T-helper 1 cell (primary cell): Measurements from ENCODE around the gene ATP8A2.
A peak's percentile ranks its signal among the peaks of the same experiment; 100 is the strongest.

ENCODE experiments used
- DNase-seq, 5 donors: peaks; one replicate each; pipeline ENCODE4 v3.0.0-alpha.2; 2012 to 2020

ATP8A2 gene

DNA sequence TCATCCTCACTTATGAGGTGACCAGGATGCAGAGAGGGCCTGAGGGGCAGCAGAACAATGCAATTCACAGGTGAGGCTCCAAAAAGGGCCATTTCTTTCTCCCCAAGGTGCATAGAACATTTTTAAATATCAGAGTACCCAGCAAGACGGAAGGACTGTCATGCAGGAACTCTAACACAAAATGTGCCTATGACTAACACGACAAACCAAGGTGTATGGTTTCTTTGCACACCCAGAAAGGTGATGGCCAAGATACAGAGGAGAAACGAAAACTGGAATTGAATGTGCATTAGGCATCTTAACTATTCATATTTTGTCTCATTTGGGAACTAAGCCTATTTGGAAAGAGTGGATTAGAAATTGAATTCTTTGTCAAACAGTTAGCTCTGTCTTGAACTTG, 650.2 kb downstream of the ATP8A2 start:
- no peak for DNase-seq

DNA sequence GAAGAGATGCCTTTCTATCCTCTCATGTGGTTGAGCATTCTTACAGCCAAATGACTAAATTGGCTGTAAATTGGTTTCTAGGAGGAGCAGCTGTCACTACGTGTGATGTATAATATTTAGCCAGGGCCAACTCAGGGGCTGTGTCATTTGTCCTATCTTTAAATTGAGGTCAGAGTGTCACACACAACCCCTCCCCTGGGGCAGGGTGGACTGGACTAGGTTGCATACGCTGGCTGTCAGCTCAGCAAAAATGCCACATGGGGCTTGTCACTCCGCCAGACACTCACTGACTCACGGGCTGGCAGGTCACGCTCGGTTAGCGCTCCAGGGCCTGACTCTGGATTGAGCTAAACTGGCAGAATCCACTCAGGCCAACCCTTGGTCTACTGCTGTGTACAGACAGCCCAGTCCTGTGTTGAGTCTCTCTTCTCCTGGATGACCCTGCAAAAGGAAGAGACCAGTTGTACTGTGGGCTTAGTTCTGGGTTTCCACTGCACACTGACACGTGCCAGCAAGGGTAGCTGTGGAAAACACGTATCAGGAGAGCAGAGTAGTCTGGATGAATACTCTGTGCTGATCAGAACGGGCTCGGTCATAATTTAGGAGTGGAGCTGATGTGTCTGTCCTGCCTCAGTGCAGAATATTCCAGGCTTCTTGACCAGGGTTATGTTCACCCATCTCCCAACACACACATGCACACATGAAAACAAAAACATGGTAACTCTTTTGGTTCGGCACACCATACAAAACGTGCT, 650.9 kb downstream of the ATP8A2 start:
- no peak for DNase-seq

- no peak for DNase-seq
Measured at GRCh38 chr13:26024558-26024957, 652.8 kb downstream of the ATP8A2 start.

DNA sequence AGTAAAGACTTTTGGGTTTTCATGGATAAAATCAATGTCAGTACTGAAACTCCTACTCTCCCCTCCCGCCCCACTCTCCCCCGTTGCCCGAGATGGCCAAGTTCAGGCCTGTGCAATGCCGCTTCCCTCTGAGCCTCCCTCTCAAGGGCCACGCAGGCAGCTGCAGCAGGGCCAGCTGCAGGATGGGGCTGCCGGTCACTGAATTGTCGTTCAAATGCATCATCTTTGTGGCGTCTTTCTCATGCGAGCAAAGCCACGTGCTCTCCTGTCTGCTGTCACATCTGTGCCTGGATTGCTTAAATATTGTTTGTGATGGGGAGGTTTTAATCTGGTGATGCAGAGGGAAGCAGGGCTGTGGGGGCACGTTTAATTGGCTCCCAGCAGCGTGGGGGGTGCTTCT, 653.4 kb downstream of the ATP8A2 start:
- no peak for DNase-seq

GRCh38 chr13:26025771-26026170, 654.0 kb downstream of the ATP8A2 start:
- DNase-seq, result no peak

GRCh38 chr13:26026211-26026610, 654.4 kb downstream of the ATP8A2 start:
- DNase-seq, result no peak

- DNase-seq, result no peak
Measured at GRCh38 chr13:26029581-26030136, 657.9 kb downstream of the ATP8A2 start.

DNA sequence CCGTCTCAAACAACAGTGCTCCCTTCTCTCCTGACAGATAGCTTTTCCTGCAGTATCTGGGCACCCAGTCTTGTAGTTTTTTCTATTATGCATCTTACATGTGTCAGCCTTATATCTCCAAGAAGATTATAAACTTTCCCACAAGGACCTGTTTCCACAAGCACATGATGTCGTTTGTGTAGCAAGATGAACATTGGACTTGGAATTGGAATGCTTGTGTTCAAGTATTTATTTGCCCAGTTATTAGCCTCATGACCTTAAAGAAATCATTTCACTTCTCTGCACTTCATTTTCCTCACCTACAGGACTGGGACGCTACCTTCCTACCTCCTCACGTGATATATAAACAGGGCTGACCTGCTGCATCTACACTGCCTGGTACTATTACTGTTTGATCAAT, 658.6 kb downstream of the ATP8A2 start:
- no peak for DNase-seq

GRCh38 chr13:26034018-26034417, 662.2 kb downstream of the ATP8A2 start:
- no peak for DNase-seq

DNA sequence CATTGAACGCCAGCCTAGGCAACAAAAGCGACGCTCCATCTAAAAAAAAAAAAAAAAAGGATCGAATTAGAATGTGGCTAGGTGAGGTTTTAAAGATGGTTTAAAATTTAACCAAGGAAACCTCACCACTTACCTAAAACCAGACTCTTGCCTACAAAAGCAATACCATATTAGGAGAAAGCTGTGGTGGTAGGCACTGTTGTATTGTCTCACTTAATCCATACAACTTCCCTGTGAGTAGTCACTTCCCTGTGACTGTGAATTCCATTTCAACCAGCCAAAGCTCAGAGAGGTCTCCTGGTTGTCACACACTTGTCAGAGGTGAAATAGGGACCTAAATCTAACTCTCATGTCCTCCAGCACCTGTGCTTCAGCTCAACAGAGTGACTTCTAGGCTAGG, 664.6 kb downstream of the ATP8A2 start:
- DNase-seq, result no peak

DNA sequence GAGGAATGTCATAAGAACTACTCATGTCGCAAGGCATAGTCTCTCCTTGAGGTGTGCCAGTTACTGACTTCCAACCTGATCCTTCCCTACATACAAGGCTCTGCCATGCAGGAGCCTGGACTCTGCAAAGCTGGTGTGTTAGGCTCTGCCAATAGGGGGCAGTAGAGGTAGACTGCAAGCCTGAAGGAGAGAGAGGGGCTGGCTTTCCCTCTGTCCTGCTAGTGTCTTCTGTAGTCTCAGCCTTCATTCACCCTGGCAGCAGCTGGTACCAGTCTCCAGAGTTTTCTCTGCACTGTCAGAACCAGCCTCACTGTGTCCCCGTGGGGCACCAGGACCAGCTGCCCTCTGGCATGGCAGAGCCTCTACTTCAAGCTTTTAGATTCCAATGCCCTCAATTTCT, 665.5 kb downstream of the ATP8A2 start:
- peak in 1 of 5 donors; percentile 21 for DNase-seq

DNA sequence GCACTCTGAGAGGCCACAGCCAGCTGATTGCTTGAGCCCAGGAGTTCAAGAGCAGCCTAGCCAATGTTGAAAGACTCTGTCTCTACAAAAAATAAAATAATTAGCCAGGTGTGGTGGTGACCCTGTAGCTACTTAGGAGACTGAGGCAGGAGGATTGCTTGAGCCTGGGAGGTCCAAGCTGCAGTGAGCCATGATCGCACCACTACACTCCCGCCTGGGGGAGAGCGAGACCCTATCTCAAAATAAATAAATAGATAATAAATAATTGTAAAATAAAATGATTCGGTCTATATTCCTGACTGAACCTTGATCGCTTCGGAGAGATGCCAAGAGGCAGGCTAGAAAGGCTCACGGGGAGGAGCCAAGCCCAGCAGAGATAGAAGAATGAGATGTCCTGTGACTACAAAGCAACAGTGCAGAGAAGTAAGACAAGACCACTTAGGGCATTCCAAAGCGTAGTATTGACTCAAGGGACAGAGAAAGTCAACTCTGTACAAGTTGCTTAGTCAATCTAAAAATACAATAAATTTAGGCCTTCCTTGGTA, 667.2 kb downstream of the ATP8A2 start:
- DNase-seq, result no peak

GRCh38 chr13:26041444-26041843, 669.7 kb downstream of the ATP8A2 start:
- DNase-seq, result no peak

DNA sequence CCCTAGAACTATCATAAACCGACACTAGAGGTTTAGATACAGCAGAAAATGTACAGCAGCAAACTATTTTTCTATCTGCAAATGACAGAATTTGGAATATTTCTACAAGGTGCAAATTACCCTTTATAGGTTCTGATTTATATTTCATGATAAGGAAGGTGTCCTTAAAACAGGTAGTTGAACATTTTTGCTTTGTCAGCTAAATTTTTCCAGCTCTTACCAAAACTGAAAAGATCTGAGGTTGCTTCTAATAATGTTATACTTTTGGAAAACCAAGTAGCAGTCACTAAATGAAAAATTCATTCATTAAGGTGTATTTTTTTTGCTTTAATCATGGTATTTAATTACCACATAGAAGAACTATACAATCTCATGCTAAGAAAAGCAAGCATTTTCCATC, 671.0 kb downstream of the ATP8A2 start:
- DNase-seq, result no peak

- DNase-seq, result no peak
Measured at GRCh38 chr13:26045142-26045541, 673.4 kb downstream of the ATP8A2 start.

- DNase-seq, result no peak
Measured at GRCh38 chr13:26046639-26047038, 674.9 kb downstream of the ATP8A2 start.

- DNase-seq, result no peak
Measured at GRCh38 chr13:26047040-26047439, 675.3 kb downstream of the ATP8A2 start.

DNA sequence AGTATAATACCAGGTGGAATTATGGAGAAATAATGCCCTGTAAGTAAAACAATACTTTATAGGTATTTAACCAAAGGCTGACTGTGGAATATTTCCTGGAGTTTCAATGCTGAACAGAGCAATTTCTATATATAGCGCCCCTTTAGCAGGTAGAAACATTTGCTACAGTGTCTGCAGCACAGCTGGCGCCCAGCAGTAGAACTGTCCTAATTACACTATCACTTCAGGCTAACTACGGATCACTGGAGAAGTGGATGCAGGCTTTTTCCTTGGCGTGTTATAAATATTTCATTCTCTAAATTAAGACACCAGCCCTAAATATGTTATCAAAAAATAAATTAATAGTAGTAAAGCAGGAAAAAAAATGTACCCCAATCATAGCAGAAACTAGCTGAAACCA, 677.0 kb downstream of the ATP8A2 start:
- DNase-seq, result no peak

DNA sequence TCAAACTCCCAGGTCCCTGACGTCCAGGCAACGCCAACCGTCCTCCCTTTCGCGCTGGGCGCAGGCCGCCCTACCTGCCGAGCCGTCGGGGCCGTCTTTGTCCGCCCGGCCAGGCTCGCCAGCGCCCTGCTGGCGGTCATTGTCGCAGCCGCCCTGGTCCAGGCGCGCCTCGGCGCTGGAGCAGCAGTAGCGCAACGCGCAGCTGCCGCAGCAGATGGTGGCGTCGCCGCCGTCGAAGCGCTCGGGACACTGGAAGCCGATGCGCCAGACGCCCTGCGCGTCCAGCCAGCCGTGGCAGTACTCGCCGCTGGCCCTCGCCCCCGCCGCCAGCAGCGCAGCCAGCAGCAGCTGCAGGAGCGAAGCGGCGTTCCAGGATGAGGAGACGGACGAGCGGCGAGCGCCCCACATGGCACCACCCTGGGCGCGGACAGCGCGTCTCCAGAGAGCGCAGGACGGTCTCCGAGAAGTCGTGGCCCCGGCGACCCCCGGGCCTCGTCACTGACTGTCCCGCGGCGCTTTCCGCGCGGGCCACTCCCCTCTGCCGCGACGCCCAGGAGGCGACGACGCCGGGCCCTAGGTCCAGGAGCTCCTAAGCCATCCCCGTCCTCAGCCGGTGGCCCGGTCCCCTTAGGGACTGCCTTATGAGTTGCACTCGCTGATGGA, 678.9 kb downstream of the ATP8A2 start:
- no peak for DNase-seq

DNA sequence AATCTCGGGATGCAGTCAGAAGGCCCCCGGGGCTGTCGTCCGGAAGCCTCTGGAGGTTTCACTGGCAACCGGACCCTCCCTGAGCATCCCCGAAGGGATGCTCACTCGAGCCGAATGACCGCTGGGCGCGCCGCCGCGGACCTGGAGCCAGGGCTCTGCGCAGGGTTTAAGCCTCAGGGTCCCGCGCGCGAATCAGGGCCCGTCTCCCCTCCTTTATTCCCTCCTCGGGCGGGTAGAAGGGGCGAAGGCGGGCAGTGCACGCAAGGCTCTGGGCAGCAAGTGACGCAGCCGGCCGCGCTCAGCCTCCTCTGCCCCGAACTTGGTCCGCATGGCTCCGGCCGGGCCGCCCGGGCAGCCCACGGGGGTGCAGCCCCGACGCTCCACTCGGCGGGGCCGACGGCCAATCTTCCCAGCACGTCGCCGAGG, 679.5 kb downstream of the ATP8A2 start:
- DNase-seq, result no peak

DNA sequence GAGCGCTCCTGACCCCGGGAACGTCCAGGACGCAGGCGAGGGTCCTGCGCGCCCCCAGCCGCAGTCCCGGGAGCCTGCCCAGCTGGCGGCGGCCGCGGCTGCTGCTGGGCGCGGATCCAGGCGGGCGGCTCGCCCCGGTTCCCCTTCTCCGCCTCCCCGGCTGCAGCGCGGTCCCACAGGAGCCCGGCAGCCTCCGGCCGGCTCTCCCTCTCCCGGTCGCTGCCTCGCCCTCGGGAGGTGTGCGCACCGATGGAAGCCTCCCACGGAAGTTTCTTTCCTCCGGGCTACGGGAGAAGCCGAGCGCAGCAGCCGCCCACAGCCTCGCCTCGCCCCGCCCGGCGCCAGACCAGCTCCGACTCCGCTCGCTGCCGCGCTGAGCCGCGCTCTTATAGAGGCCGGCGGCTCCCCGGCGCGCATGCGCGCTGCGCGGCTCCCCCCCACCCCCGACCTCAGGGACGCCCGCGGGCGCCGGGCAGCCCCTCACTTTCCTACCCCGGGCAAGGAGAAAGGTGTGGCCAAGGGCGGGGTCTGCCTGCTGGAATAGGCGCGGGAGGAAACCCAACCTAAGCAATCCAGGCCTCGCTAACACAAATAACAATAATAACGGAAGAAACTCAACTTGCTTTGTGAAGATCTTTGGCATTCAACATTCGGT, 680.0 kb downstream of the ATP8A2 start, which contains the start of gene SHISA2:
Gene SHISA2 (minus strand): TSS at position 360 of the 655 bp plus-strand sequence. CDS start 1,041 bp downstream, outside the sequence.
- peak in 3 of 5 donors; percentile 16 to 47 (median 24) for DNase-seq

DNA sequence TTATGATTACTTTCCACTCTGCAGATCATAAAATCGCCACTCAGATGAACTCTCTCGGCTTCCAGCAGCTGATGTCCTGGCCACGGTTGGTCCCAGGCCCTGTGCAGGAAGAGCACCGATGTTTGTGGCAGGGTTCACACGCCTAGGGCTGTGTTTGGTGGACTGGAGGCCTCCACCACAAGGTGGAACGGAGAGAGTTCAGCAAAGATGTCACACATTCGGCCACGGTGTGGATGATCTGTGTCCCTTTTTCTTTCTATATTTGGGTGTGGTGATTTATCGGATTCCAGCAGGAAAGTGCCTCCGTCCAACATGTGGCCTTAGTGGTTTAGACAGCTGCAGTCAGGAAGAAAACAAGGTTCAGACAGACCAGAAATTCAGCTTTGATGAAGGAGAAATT, 680.6 kb downstream of the ATP8A2 start:
- DNase-seq, result no peak

DNA sequence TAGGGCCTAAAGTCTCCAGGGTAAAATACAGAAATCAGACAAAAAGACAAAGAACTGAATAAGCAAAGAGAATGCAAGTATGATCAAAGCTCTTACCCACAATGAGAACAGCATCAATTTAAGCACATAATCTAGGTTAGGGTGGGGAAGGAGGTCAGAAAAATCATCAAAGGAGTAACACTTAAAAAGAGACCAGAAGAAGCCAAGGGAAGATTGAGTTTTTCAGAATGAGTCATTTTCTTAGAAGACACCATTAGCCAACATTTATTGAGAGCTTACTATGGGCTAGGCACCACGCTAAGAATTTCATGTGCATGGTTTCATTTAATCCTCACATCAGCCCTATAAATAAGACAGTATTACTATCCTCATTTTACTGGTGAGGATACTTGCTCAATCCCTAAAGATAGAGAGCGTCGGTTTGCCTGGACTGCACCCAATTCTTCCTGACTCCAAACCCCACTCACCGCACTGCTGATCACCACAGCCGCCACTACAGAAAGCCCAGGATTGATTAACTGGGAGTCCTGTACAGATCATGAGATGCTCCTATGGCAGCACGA, 681.7 kb downstream of the ATP8A2 start:
- DNase-seq, result peak in 1 of 5 donors; percentile 56
